ENCODE results near the gene ST8SIA4.

Gene ST8SIA4

GRCh38 chr5:100758780-100759179, 144.3 kb downstream of the ST8SIA4 start:
- TF ChIP-seq RAD21 (IDR thresholded peaks at IDR 0.05; ENCODE audit: low read depth) (no peak), FOXM1 (IDR thresholded peaks at IDR 0.05; ENCODE audit: borderline replicate concordance, low read depth) (no peak), TAF1 (IDR thresholded peaks at IDR 0.05; ENCODE audit: low read depth) (no peak), TEAD4 (IDR thresholded peaks at IDR 0.05) (no peak), MAX (IDR thresholded peaks at IDR 0.05) (no peak), REST (IDR thresholded peaks at IDR 0.05; ENCODE audit: low read depth) (no peak), CREB1 (IDR thresholded peaks at IDR 0.05; ENCODE audit: low read depth) (no peak), ZBTB7A (IDR thresholded peaks at IDR 0.05; ENCODE audit: low read depth) (no peak), EGR1 (IDR thresholded peaks at IDR 0.05) (no peak), EP300 (IDR thresholded peaks at IDR 0.05; ENCODE audit: borderline replicate concordance) (no peak), TCF12 (IDR thresholded peaks at IDR 0.05; ENCODE audit: low read depth) (no peak), USF1 (IDR thresholded peaks at IDR 0.05) (no peak), NFIC (IDR thresholded peaks at IDR 0.05) (no peak), CEBPB (IDR thresholded peaks at IDR 0.05) (no peak), YY1 (IDR thresholded peaks at IDR 0.05; ENCODE audit: low read depth) (no peak)

- TF ChIP-seq NFIC (IDR thresholded peaks at IDR 0.05) (no peak), TEAD4 (IDR thresholded peaks at IDR 0.05) (no peak), EGR1 (IDR thresholded peaks at IDR 0.05) (no peak), CEBPB (IDR thresholded peaks at IDR 0.05) (no peak), USF1 (IDR thresholded peaks at IDR 0.05) (no peak), RAD21 (IDR thresholded peaks at IDR 0.05; ENCODE audit: low read depth) (no peak), ZBTB7A (IDR thresholded peaks at IDR 0.05; ENCODE audit: low read depth) (no peak), TCF12 (IDR thresholded peaks at IDR 0.05; ENCODE audit: low read depth) (no peak), EP300 (IDR thresholded peaks at IDR 0.05; ENCODE audit: borderline replicate concordance) (no peak), CREB1 (IDR thresholded peaks at IDR 0.05; ENCODE audit: low read depth) (no peak), FOXM1 (IDR thresholded peaks at IDR 0.05; ENCODE audit: borderline replicate concordance, low read depth) (no peak), TAF1 (IDR thresholded peaks at IDR 0.05; ENCODE audit: low read depth) (no peak), REST (IDR thresholded peaks at IDR 0.05; ENCODE audit: low read depth) (no peak), YY1 (IDR thresholded peaks at IDR 0.05; ENCODE audit: low read depth) (no peak), MAX (IDR thresholded peaks at IDR 0.05) (no peak)
These were observed 144.8 kb downstream of the ST8SIA4 start for GRCh38 chr5:100758306-100758705.

GRCh38 chr5:100757618-100758017, 145.5 kb downstream of the ST8SIA4 start:
- TF ChIP-seq FOXM1 (IDR thresholded peaks at IDR 0.05; ENCODE audit: borderline replicate concordance, low read depth) (no peak), USF1 (IDR thresholded peaks at IDR 0.05) (no peak), MAX (IDR thresholded peaks at IDR 0.05) (no peak), RAD21 (IDR thresholded peaks at IDR 0.05; ENCODE audit: low read depth) (no peak), EP300 (IDR thresholded peaks at IDR 0.05; ENCODE audit: borderline replicate concordance) (no peak), ZBTB7A (IDR thresholded peaks at IDR 0.05; ENCODE audit: low read depth) (no peak), YY1 (IDR thresholded peaks at IDR 0.05; ENCODE audit: low read depth) (no peak), TCF12 (IDR thresholded peaks at IDR 0.05; ENCODE audit: low read depth) (no peak), TEAD4 (IDR thresholded peaks at IDR 0.05) (no peak), NFIC (IDR thresholded peaks at IDR 0.05) (no peak), EGR1 (IDR thresholded peaks at IDR 0.05) (no peak), CEBPB (IDR thresholded peaks at IDR 0.05) (no peak)

Data from Ishikawa (cell line).